MCF 10A (cell line): ENCODE results near the gene GGT6. TPM values are rescaled to one million over a fixed set of nuclear protein-coding genes. Genes with fewer than 3 reads are reported as not detected.

Experiments
- BruUV-seq: library from RNA; stranded (reverse); fragments of 400-500 nt; replicated peaks from 2 replicates; lab custom pipeline; 2021; lab: Mats Ljungman, UMichigan
- CTCF ChIA-PET: fragments of 300-600 bp; sonication (Branson Sonifier 250); formaldehyde crosslinking; extraction: SDS; loops from one replicate; lab custom pipeline; 2021; ENCODE audit warnings: antibody characterized with exemption, inconsistent platforms; lab: Yijun Ruan, JAX
- POLR2A ChIA-PET: fragments of 300-600, 350-650 bp; sonication (Branson Sonifier 250); formaldehyde crosslinking; extraction: SDS; loops from one replicate; lab custom pipeline; 2020; ENCODE audit warnings: antibody characterized with exemption, inconsistent platforms; lab: Yijun Ruan, JAX
- DNase-seq: peaks from one replicate; pipeline ENCODE4 v3.0.0-alpha.2; 2018; ENCODE audit not compliant: unreplicated experiment
- H3K27ac Mint-ChIP-seq: one replicate; pipeline ENCODE4 v1.8.0; 2022; ENCODE audit warnings: mild to moderate bottlenecking, low read depth, mixed read lengths; ENCODE audit not compliant: unreplicated experiment
- H3K27me3 Mint-ChIP-seq: one replicate; pipeline ENCODE4 v1.8.0; 2022; ENCODE audit warnings: mixed read lengths; ENCODE audit not compliant: insufficient read depth, unreplicated experiment
- H3K36me3 Mint-ChIP-seq: one replicate; pipeline ENCODE4 v1.8.0; 2022; ENCODE audit warnings: mild to moderate bottlenecking, moderate library complexity, mixed read lengths; ENCODE audit not compliant: insufficient read depth, unreplicated experiment
- H3K4me1 Mint-ChIP-seq: one replicate; pipeline ENCODE4 v1.8.0; 2022; ENCODE audit warnings: mixed read lengths; ENCODE audit not compliant: insufficient read depth, unreplicated experiment
- H3K4me3 Mint-ChIP-seq: one replicate; pipeline ENCODE4 v1.8.0; 2022; ENCODE audit warnings: mild to moderate bottlenecking, moderate library complexity, mixed read lengths; ENCODE audit not compliant: unreplicated experiment
- H3K9me3 Mint-ChIP-seq: one replicate; pipeline ENCODE4 v1.8.0; 2022; ENCODE audit warnings: mixed read lengths; ENCODE audit not compliant: unreplicated experiment
- intact Hi-C: fragments of 100-400 bp; cut with micrococcal nuclease; formaldehyde crosslinking; loops from 2 replicates; pipeline ENCODE4 v1.14.1; 2022
- total RNA-seq: library from RNA; stranded (reverse); gene quantifications from 2 replicates; pipeline ENCODE4 v1.2.3, GENCODE V29; 2022
- TF ChIP-seq, protein P1 (sequence below): fragments of 200-600 bp; IDR thresholded peaks from one replicate; pipeline ENCODE4 v1.8.0; 2022; ENCODE audit warnings: antibody characterized with exemption, mild to moderate bottlenecking; ENCODE audit not compliant: unreplicated experiment

GGT6 gene
- total RNA-seq, 1 experiment from 2014 or later = not detected

DNA sequence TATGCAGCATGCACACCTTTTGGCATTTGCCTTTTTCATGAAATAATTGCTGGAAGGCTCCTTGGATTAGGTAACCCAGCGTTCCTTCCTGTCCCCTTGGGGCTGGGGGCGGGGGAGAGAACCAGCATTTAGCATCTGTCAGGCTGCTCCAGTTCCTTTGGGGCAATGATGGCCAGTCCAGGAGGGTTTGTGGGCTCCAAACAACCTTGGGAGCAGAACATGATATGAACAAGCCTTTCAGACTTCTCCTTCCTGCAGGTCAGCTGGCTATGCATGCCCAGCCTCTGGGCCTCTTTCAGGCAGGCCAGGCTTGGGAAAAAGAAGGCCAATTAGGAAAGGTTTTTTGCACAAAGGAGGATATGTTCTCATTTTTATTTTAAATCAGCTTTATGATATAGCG lies 22.8 kb upstream of the GGT6 start:
- Mint-ChIP-seq H3K4me1 (peaks cover 7% of the 10 kb centered on the region), H3K27ac (no peak overlapping the region), H3K27me3 (peaks cover 60% of the 10 kb centered on the region), H3K9me3 (no peaks in the 10 kb centered on the region), H3K4me3 (no peak overlapping the region), H3K36me3 (no peaks in the 10 kb centered on the region)
- DNase-seq = no peak
- ChIA-PET POLR2A (no interaction called here), CTCF (no interaction called here)
- TF ChIP-seq, protein P1, sequence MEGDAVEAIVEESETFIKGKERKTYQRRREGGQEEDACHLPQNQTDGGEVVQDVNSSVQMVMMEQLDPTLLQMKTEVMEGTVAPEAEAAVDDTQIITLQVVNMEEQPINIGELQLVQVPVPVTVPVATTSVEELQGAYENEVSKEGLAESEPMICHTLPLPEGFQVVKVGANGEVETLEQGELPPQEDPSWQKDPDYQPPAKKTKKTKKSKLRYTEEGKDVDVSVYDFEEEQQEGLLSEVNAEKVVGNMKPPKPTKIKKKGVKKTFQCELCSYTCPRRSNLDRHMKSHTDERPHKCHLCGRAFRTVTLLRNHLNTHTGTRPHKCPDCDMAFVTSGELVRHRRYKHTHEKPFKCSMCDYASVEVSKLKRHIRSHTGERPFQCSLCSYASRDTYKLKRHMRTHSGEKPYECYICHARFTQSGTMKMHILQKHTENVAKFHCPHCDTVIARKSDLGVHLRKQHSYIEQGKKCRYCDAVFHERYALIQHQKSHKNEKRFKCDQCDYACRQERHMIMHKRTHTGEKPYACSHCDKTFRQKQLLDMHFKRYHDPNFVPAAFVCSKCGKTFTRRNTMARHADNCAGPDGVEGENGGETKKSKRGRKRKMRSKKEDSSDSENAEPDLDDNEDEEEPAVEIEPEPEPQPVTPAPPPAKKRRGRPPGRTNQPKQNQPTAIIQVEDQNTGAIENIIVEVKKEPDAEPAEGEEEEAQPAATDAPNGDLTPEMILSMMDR = no peak
- no TSS peak for BruUV-seq
- intact Hi-C loops = no loop called here

DNA sequence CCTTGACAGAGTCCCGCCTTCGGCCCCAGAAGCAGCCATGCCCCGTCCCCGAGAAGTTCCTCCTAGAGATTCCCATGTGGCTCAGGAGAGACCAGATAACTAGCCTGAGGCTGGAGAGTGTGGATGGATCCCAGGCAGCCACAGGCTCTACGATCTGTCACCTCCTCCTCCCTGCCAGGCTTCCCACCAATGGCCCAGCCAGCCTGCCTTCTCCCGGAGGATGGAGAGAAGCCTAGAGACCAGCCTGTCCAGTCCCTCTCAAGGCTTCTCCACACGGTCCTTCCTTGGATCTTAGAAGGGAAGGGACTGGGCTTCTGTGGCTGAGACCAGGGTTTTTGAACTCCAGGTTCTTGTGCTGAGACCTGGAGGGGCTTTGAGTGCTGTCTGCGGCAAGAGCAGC lies 22.3 kb upstream of the GGT6 start:
- ChIA-PET CTCF (interaction anchor here (0.9 kb wide), 1 partner anchor 16 kb away, joined by 4 read pairs; no protein-coding TSS in a partner anchor), POLR2A (no interaction called here)
- intact Hi-C loops = no loop called here
- no peak for DNase-seq
- H3K4me1 Mint-ChIP-seq = peaks cover 7% of the 10 kb centered on the region
- no peak overlapping the region for H3K27ac Mint-ChIP-seq
- H3K36me3 Mint-ChIP-seq = no peaks in the 10 kb centered on the region
- peaks cover 60% of the 10 kb centered on the region for H3K27me3 Mint-ChIP-seq
- BruUV-seq = no TSS peak
- H3K9me3 Mint-ChIP-seq = no peaks in the 10 kb centered on the region
- TF ChIP-seq, protein P1 = no peak
- no peak overlapping the region for H3K4me3 Mint-ChIP-seq

DNA sequence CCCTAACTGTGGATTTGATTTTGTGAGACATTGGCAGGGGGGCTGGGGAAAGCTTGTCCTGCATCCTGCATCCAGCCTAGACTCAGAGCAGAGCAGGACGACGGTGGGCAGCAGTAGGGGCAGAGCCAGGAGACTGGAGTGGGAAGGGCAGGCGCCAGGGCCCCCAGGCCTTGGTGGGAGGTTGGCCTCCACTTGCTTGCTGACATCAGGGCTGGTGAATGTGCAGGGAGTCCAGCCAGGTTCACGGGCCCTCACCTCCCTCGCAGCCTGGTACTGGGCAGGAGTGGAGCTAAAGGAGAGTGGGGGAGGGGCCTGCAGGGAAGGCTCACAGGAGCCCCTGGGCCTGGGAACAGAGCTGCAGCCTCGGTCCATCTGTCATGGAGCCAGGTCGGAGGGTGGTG lies 21.7 kb upstream of the GGT6 start:
- intact Hi-C loops = no loop called here
- TF ChIP-seq, protein P1 = no peak
- Mint-ChIP-seq H3K9me3 (no peaks in the 10 kb centered on the region), H3K36me3 (no peaks in the 10 kb centered on the region), H3K27ac (no peak overlapping the region), H3K4me1 (peaks cover 7% of the 10 kb centered on the region), H3K27me3 (peaks cover 58% of the 10 kb centered on the region), H3K4me3 (no peak overlapping the region)
- CTCF ChIA-PET = interaction anchor here (0.9 kb wide), 1 partner anchor 15 kb away, joined by 4 read pairs; no protein-coding TSS in a partner anchor
- BruUV-seq = no TSS peak
- DNase-seq = no peak
- POLR2A ChIA-PET = no interaction called here

DNA sequence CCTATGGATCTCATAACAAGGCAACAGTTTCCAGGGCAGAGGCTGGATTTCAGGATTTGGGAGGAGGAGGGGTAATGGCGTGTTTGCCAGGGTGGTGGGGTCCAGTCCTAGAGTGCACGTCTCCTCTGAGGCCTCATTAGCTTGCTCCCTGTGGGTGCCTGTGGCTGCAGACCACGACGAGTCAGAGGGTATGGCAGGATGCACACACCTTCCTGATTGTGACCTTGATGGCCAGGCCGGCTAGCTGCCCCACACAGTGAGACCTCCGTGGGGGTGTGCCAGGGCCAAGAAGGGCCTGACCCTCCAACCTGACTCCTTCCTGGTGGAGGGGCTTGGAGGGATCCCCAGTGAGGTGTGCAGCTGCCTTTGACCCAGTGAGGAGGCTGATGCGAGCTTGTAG lies 19.9 kb upstream of the GGT6 start:
- Mint-ChIP-seq H3K36me3 (no peaks in the 10 kb centered on the region), H3K4me3 (no peak overlapping the region), H3K27ac (no peak overlapping the region), H3K9me3 (no peaks in the 10 kb centered on the region), H3K4me1 (peaks cover 7% of the 10 kb centered on the region), H3K27me3 (peaks cover 40% of the 10 kb centered on the region)
- CTCF ChIA-PET = interaction anchor here (1.8 to 2.0 kb wide), 2 partner anchors 13 to 15 kb away, joined by 6 to 7 read pairs; no protein-coding TSS in a partner anchor
- POLR2A ChIA-PET = interaction anchor here (0.6 kb wide), 1 partner anchor 139 kb away, joined by 3 read pairs; no protein-coding TSS in a partner anchor
- no TSS peak for BruUV-seq
- DNase-seq = no peak
- TF ChIP-seq, protein P1 = no peak
- intact Hi-C loops = no loop called here
